VCaP (cell line): ENCODE results near the gene SLC19A1.

Experiments
- H3K27ac ChIP-seq: fragments of 450-650 bp; 2 replicates; pipeline ENCODE4 v1.5.1; 2017
- CTCF ChIP-seq: fragments of 450-650 bp; conservative IDR thresholded peaks from 2 replicates; pipeline ENCODE4 v1.5.1; 2017; ENCODE audit warnings: mild to moderate bottlenecking, moderate library complexity

Gene SLC19A1

GRCh38 chr21:45514311-45515021 is 27.8 kb downstream of the SLC19A1 start:
- H3K27ac ChIP-seq: peak overlapping the region; percentile 100
- TF ChIP-seq CTCF: no peak

- peak overlapping the region; percentile 100 for H3K27ac ChIP-seq
- no peak for TF ChIP-seq CTCF
Observed at GRCh38 chr21:45513741-45514310, 28.4 kb downstream of the SLC19A1 start.

- no peak for TF ChIP-seq CTCF
- H3K27ac ChIP-seq: peak overlapping the region; percentile 100
Observed at GRCh38 chr21:45513003-45513717, 29.1 kb downstream of the SLC19A1 start.

GRCh38 chr21:45512626-45513002 is 29.6 kb downstream of the SLC19A1 start:
- H3K27ac ChIP-seq: peak overlapping the region; percentile 100
- TF ChIP-seq CTCF: no peak

GRCh38 chr21:45511661-45512431 is 30.4 kb downstream of the SLC19A1 start:
- H3K27ac ChIP-seq: peak overlapping the region; percentile 100

GRCh38 chr21:45511007-45511406 is 31.2 kb downstream of the SLC19A1 start:
- TF ChIP-seq CTCF: no peak
- peak overlapping the region; percentile 100 for H3K27ac ChIP-seq

More at GRCh38 chr21:45511661-45512431, 30.4 kb downstream of the SLC19A1 start:
- no peak for TF ChIP-seq CTCF

GRCh38 chr21:45510466-45510955 is 31.7 kb downstream of the SLC19A1 start:
- no peak for TF ChIP-seq CTCF
- H3K27ac ChIP-seq: peak overlapping the region; percentile 100
